Measurements from ENCODE around the gene HSD17B8.

HSD17B8 gene

GRCh38 chr6:33169291-33170175 is 34.9 kb upstream of the HSD17B8 start:
- Histone ChIP-seq H3K36me3 (replicated peaks) (no peaks in the 10 kb centered on the region), H3K27me3 (replicated peaks) (no peaks in the 10 kb centered on the region), H3K27ac (no peak overlapping the region), H3K4me3 (ENCODE audit: low read depth, low read length) (no peak overlapping the region)
- TF ChIP-seq CTCF (IDR thresholded peaks at IDR 0.05; ENCODE audit: low read depth, low read length, missing control alignments) = no peak
- DNase-seq = no peak
- in situ Hi-C loops (cut with HindIII; ENCODE audit: low pct_ligation_motif_present, low sequenced_read_pairs) = no loop called here

- in situ Hi-C loops (cut with HindIII; ENCODE audit: low pct_ligation_motif_present, low sequenced_read_pairs) = no loop called here
- no peak overlapping the region for H3K27ac ChIP-seq
- TF ChIP-seq CTCF (IDR thresholded peaks at IDR 0.05; ENCODE audit: low read depth, low read length, missing control alignments) = no peak
- no peaks in the 10 kb centered on the region for H3K27me3 ChIP-seq (replicated peaks)
- no peak overlapping the region for H3K4me3 ChIP-seq (ENCODE audit: low read depth, low read length)
- H3K36me3 ChIP-seq (replicated peaks) = no peaks in the 10 kb centered on the region
- DNase-seq = no peak
Observed at GRCh38 chr6:33170176-33171015, 34.1 kb upstream of the HSD17B8 start.

- H3K36me3 ChIP-seq (replicated peaks) = no peaks in the 10 kb centered on the region
- H3K27me3 ChIP-seq (replicated peaks) = no peaks in the 10 kb centered on the region
- TF ChIP-seq CTCF (IDR thresholded peaks at IDR 0.05; ENCODE audit: low read depth, low read length, missing control alignments) = no peak
- in situ Hi-C loops (cut with HindIII; ENCODE audit: low pct_ligation_motif_present, low sequenced_read_pairs) = no loop called here
- no peak overlapping the region for H3K4me3 ChIP-seq (ENCODE audit: low read depth, low read length)
- H3K27ac ChIP-seq = no peak overlapping the region
- no peak for DNase-seq
Observed at GRCh38 chr6:33171016-33171879, 33.2 kb upstream of the HSD17B8 start.

- no peak for DNase-seq
- no peaks in the 10 kb centered on the region for H3K36me3 ChIP-seq (replicated peaks)
- no peak overlapping the region for H3K27ac ChIP-seq
- TF ChIP-seq CTCF (IDR thresholded peaks at IDR 0.05; ENCODE audit: low read depth, low read length, missing control alignments) = no peak
- H3K4me3 ChIP-seq (ENCODE audit: low read depth, low read length) = no peak overlapping the region
- in situ Hi-C loops (cut with HindIII; ENCODE audit: low pct_ligation_motif_present, low sequenced_read_pairs) = no loop called here
- H3K27me3 ChIP-seq (replicated peaks) = no peaks in the 10 kb centered on the region
Observed at GRCh38 chr6:33171880-33172687, 32.4 kb upstream of the HSD17B8 start.

Measured in brain microvascular endothelial cell (primary cell).